Raji (cell line): ENCODE measurements around the gene MIOX.

ENCODE experiments used
- POLR2A ChIP-seq: IDR thresholded peaks from 2 replicates; pipeline ENCODE4 v1.6.1; 2011; ENCODE audit warnings: low read depth, low read length, control low read depth; ENCODE audit not compliant: insufficient read depth

The MIOX gene

DNA sequence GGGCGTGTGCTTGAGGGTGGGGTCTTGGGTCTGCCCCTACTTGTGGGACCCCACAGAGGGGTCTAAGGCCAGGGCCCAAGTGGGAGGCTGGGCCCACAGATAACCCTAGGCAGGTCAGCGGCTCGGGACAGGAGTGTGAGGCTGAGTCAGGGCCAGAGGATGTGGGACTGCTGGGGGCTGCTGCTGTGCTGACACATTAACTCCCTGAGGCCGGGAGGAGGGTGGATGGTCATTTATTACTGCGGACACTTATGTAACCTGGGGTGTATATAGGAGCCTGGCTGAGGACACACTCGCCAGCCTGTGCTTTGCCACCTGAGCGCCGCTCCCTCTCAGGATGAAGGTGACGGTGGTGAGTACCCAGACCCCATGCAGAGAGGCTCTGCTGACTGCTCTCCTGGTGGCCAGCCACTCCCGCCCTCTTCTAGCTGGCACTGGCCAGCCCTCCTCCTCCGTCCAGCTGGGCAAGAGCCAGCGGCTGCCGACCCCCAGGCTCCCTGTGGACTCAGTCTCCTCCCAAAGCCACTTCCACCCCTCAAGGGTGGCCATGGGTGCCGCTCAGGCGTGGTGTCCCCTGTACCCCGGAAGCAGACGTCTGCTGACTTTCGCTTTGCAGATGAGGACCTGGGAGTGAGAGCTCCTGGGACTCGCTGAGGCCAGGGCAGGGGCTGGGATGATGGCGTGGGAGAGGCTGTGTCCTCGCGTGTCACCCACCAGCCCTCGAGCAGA, at the start of gene MIOX:
Gene MIOX (plus strand): TSS at position 299 of the 729 bp plus-strand sequence. CDS start 39 bp downstream, at position 338.
- TF ChIP-seq POLR2A, result no peak

DNA sequence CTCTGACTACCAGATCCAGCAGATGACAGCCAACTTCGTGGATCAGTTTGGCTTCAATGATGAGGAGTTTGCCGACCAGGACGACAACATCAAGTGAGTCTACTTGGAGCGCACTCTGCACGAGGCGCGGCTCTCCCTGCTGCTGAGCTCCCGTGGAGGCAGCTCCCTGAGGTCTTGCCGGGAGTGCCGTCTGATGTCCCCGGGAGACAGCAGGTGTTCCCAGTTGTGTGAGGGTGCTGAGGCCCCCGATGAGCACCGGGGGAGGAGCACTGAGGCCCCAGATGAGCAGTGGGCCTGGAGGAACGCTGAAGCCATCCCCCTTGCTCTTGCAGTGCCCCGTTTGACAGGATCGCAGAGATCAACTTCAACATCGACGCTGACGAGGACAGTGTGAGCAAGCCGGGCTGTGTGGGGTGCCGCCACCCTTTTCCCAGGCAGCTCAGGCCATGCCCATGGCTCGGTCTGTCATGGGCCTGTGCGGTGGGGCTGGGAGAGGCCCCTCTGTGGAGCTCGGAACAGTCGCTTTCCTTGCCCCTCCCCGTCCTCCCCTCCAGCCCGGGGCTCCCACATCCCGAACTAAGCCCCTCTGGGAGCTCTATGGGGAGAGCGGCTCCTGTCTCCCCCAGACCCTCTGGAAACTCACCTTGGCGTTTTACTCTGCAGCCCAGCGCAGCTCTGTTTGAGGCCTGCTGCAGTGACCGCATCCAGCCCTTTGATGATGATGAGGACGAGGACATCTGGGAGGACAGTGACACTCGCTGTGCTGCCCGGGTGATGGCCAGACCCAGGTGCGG, 49.0 kb upstream of the MIOX start:
- no peak for TF ChIP-seq POLR2A

DNA sequence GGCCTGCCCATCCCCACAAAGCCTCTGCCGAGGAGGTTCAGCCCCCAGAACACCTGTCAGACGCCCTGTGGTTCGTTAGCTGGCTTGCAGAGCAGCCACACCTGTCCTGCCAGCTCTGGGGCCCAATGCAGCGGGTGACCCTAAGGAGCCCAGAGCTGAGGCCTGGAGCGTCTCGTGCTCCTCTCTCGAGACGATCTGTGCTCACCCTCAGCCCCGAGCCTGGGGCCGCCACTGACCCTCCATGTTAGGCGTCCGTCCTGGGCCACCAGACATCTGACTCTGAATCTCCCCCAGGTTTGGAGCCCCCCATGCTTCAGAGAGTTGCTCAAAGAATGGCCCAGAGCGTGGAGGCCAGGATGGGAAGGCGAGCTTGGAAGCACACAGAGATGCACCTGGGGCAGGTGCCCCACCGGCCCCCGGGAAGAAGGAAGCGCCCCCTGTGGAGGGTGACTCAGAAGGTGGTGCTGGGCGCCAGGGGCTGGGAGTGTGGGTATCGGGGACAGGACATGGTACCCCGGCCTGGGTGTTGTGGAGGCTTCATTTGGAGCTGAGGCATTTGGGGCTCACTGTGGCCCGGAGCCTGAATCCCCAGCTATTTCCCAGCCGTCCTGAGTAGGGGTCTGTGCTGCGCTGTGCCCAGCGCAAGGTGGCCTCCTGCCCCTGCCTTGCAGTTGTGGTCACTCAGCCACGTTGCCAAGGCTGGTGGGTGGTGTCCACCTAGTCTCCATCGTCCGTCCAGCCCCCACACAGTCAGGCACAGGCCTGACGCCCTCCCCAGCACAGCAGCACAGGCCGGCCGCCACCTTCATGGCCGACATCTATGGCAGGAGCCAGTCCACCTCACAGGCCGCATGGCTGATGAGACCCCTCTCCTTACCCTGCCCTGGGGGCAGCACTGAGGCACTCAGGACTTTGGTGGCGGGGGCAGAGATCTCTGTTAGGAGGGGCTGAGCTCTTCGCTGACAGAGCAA, 48.1 kb upstream of the MIOX start:
- no peak for TF ChIP-seq POLR2A

DNA sequence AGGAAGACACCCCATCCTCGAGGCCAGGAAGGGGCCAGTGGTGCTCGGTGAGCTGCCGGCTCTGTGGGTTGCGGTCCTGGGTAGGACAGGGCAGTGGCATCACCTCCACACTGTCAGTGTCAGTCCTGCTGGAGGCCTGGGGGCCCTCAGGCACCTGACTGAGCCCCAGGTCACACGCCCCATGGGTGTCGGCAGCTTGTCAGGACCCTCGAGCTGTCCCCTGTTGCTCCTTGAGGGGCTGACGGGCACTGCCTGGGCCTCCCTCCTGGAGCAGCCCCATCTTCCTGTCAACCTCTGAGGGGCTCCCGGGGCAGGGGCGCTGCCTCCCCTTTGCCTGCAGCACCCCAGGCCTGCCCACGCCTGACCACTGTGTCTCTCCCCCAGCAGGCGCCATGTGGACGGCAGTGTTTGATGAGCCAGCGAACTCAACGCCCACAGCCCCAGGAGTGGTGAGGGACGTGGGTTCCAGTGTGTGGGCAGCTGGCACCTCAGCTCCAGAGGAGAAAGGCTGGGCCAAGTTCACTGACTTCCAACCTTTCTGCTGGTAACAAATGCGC, 47.3 kb upstream of the MIOX start:
- no peak for TF ChIP-seq POLR2A

DNA sequence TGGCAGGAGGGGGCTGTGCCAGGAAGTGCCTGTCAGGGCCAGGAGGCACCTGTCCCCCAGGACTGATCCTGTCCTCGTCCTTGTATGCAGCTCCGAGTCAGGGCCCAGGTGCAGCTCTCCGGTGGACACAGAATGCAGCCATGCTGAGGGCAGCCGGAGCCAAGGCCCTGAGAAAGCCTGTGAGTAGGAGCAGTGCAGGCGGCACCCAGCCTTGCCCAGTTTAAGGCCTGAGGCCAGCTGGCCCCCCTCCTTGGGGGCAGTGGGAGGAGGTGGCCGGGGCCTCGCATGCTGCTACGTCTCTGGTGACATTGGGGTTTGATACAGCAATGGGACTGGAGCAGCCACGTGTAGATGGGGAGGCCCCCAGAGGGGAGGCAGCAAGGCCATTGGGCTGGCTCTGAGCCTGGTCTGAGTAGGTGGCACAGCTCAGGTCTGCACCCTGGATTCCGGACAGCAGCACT, 46.8 kb upstream of the MIOX start:
- TF ChIP-seq POLR2A, result no peak

DNA sequence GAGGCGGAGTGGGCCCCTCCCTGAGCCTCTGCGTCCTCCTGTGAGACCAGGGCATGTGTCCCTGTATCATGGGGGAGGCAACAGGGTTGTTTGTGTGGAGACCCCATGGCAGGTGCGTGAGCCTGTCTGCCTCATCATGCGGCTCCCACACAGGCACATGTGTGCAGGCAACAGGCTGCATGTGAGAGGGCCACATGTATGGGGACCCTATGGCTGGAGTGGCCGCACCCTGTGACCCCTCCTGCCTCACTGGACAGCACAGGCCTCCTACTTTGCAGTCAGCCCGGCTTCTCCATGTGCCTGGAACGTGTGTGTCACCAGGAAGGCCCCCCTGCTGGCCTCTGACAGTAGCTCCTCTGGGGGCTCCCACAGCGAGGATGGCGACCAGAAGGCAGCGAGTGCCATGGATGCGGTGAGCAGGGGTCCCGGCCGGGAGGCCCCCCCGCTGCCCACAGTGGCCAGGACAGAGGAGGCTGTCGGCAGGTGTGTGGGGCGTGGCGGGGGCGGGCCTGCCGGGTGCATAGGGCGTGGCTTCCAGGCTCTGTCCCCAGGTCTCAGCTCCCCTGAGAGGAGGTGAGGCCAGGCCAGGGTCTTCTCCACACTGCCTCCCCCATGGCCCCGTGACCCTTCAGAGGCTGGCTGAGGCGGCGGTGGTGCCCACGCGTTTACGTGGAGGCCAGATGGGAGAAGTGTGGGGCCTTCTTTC, 46.0 kb upstream of the MIOX start:
- TF ChIP-seq POLR2A, result no peak

DNA sequence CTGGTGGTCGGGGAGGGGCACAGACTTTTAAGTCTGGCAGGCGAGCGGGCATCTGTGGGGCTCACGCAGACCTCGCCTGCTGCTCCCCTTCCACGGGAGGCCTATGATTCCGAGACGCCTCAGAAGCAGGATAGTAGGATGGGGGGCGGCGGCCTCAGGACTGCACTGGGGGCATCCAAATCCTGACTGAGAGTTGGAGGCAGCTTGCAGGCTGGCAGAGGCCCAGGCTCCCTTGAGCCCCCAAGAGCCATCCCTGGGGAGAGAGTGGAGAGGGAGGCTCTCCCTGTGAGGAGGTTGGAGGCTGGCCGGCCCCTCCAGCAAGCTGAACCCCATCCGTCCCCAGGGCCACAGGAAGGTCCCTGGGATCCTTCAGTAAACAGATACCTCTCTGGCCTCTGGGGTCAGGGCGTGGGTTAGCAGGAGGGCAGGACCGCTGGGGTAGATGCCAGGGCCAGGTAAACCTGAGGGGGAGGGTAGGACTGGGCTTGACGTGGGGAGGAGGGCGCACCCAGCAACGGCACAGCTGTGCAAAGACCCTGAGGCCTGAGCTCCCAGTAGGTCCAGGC, 45.1 kb upstream of the MIOX start:
- no peak for TF ChIP-seq POLR2A

DNA sequence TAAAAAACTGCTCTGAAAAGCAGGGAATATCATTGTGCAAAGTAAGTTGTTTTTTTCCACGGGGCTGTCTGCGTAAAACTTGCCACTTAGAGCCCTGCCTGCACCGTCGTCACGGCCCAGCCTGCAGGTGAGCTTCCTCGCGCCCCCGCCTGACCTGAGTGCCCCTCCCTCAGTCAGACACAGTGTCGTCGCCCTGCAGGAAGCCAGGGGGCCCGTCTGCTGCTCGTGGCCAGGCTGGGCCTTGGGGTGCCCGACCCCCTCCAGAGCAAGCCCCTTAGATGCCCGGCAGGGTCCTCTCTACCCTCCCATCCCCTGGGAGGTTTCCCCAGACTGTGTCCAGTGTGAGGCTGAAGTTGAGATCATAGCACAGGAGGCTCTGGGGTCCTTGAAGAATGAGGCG, 43.5 kb upstream of the MIOX start:
- TF ChIP-seq POLR2A, result no peak

DNA sequence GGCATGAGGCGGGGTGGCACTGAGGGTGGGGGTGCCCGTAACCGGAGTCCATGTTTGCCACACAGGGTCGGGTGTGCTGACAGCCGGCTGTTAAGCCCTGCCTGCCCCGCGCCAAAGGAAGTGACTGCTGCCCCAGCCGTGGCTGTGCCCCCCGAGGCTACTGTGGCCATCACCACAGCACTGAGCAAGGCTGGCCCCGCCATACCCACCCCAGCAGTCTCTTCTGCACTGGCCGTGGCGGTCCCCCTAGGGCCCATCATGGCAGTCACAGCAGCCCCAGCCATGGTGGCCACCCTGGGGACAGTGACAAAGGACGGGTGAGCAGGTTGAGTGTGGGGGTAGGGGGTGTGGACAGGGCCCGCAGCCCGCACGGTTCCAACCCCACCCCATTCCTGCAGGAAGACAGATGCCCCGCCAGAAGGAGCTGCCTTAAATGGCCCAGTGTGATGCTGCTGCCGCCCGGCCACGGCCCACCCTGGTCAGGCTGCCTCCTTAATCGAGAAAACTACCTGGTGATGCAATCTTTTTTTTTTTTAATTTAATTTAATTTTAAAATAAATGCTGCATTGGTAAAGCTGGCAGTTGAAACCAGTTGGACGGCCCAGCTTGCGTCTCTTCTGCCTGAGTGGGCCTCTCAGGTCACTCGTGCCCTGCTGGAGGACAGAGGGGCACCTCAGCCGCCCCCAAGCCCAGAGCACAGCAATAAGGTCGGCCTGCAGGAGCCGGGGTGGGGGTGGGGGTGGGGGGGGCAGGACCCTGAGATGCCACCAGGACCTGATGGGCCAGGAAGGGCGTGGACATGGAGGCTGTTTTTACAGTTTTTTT, 42.6 kb upstream of the MIOX start:
- no peak for TF ChIP-seq POLR2A

DNA sequence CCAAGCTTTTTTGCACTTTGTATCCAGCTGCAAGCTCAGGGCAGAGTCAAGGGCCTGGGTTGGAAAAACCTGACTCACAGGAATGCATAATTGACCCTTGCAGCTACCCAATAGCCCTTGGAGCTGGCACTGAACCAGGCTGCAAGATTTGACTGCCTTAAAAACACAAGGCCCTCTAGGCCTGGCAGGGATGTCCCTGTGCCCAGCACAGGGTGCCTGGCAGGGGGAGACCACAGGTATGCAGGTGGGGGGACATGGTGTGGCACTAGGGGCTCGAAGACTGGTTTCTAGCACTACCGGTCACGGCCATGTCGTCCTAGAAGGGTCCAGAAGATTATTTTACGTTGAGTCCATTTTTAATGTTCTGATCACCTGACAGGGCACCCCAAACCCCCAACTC, 42.0 kb upstream of the MIOX start:
- no peak for TF ChIP-seq POLR2A

DNA sequence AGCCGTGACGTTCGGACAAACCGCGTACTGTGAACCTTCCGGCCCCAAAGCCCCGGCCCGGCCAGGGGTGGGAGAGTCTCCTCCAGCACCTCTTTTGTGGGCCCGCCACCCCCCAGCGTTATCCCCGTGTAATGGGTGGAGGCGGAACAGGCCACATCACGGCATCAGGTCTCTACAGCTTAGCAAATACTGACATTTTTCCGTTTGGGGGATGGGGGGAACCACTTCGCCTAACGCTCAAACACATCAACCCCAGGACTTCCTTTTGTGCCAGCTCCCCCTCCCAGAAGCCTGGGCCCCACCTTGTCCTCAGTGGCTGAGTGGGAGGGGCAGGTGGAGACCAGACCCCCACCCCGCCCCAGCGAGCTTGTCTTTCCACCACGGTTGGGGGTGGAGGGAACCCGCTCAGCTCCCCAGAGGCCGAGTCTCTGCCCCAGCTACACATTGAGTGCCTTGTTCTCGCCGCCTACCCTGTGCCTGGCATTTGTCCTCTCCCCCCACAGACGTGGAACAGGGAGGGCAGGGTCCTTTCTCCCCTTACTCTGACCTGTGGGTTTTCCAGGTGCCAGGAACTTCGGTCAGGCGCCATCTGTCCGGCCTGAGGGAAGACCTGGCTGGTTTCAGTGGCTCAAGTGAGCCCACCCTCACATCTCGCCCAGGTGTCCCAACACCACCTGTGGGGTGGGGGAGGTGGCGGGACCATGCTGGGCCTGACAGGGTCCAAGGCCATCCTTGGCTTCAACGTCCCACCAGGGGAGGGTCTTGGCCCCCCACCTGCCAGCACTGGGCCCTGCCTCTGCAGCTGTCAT, 41.4 kb upstream of the MIOX start:
- no peak for TF ChIP-seq POLR2A

DNA sequence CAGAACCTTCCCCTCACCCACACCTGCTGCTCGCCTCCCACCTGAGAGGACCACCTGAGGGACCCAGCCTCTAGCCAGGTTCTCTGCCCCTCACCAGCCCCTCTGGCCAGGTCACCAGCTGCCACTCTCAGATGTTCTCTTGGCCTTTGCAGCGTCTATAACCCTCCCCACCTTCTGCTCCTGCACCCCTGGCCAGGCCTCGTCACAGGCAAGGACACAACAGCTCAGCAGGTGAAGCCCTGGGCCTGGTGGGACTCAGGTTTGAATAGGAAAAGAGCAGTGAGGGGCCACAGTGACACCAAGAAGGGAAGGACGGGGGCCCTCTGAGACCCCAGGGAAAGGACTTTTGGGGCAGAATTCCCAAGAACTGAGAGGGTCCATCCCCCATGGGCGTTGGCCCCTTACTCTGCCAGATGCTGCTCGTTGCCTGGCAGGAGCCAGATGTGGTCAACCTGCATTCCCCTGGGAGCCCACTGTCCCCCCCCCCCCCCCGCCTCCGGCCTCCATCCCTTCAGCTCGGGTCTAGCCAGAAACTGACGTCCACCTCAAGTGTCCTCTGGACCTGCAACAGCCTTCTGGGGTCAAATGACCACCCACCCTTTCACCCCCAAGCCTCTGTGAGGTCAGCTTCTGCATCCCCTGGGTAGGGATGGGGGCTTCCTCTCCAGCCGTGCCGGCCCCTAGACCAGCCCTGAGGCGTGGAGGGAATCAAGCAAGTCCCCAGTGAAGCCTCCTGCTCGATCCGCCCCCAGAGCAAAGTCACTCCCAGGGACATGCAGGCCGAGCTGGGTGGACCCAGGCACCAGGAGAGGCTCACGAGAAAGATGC, 40.6 kb upstream of the MIOX start:
- TF ChIP-seq POLR2A, result no peak
